ENCODE measurements around the gene ERAP2.

GRCh38 chr5:96857454-96857853 is 18.8 kb upstream of the ERAP2 start:
- TF ChIP-seq POLR2AphosphoS5 (IDR thresholded peaks at IDR 0.05; ENCODE audit: borderline replicate concordance, low read depth, low read length) (no peak), EZH2 (IDR thresholded peaks at IDR 0.05) (no peak), FOXP2 (optimal IDR thresholded peaks at IDR 0.05; ENCODE audit: control extremely low read depth, extremely low read length, insufficient read depth) (no peak)
